Activated naive CD4-positive, alpha-beta T cell treated with anti-CD3 and anti-CD28 coated beads for 36 hours (primary cell): ENCODE results near the gene SPATA2. TPM values are rescaled to one million over a fixed set of nuclear protein-coding genes. Genes with fewer than 3 reads are reported as not detected.
A peak's percentile ranks its signal among the peaks of the same experiment; 100 is the strongest.

Experiments
- CTCF ChIA-PET: fragments of 350-600 bp; sonication (Branson Sonifier 250); formaldehyde crosslinking; loops from one replicate; lab custom pipeline; 2021; ENCODE audit warnings: antibody characterized with exemption; lab: Charles Lee
- DNase-seq: peaks from one replicate; pipeline ENCODE4 v3.0.0-alpha.2; 2020
- H3K27ac Mint-ChIP-seq: one replicate; pipeline ENCODE4 v1.8.0; 2021; ENCODE audit warnings: mild to moderate bottlenecking, mixed read lengths
- H3K27me3 Mint-ChIP-seq: one replicate; pipeline ENCODE4 v1.8.0; 2021; ENCODE audit warnings: low read depth, mixed read lengths
- H3K36me3 Mint-ChIP-seq: one replicate; pipeline ENCODE4 v1.8.0; 2021; ENCODE audit warnings: low read depth, mixed read lengths
- H3K4me1 Mint-ChIP-seq: one replicate; pipeline ENCODE4 v1.8.0; 2021; ENCODE audit warnings: low read depth, mixed read lengths
- H3K4me3 Mint-ChIP-seq: one replicate; pipeline ENCODE4 v1.8.0; 2021; ENCODE audit warnings: mild to moderate bottlenecking, moderate library complexity, mixed read lengths
- H3K9me3 Mint-ChIP-seq: one replicate; pipeline ENCODE4 v1.8.0; 2021; ENCODE audit warnings: mixed read lengths
- intact Hi-C: fragments of 100-400 bp; cut with micrococcal nuclease; formaldehyde crosslinking; loops from one replicate; pipeline ENCODE4 v1.15.1; 2023
- total RNA-seq, 2 experiments: library from RNA; stranded (reverse); gene quantifications; one replicate each; pipeline ENCODE4 v1.2.3, GENCODE V29; 2021

Gene SPATA2
- total RNA-seq, 2 experiments from 2014 or later: 6.6 to 7.3 TPM

DNA sequence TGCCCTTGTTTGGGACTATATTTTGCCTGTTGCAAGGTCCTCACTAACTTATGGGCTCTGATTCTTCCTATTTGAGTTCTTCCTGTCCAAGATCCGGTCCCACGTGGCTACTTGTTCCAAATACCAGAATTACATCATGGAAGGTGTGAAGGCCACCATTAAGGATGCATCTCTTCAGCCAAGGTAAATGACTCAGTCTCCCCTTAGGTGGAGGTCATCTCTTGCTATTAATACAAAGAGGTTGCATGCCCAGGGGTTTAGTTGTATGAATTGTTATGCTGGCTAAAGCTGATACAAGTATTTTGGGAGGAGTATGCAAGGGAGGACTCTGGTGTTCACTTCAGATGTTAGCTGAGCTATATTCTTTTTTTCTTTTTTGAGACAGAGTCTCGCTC, 30.0 kb upstream of the SPATA2 start:
- no peak overlapping the region for H3K4me3 Mint-ChIP-seq
- CTCF ChIA-PET: no interaction called here
- no peaks in the 10 kb centered on the region for H3K9me3 Mint-ChIP-seq
- intact Hi-C loops: no loop called here
- H3K4me1 Mint-ChIP-seq: peaks cover 18% of the 10 kb centered on the region
- H3K27ac Mint-ChIP-seq: no peak overlapping the region
- peaks cover 47% of the 10 kb centered on the region for H3K36me3 Mint-ChIP-seq
- DNase-seq: no peak
- no peaks in the 10 kb centered on the region for H3K27me3 Mint-ChIP-seq

DNA sequence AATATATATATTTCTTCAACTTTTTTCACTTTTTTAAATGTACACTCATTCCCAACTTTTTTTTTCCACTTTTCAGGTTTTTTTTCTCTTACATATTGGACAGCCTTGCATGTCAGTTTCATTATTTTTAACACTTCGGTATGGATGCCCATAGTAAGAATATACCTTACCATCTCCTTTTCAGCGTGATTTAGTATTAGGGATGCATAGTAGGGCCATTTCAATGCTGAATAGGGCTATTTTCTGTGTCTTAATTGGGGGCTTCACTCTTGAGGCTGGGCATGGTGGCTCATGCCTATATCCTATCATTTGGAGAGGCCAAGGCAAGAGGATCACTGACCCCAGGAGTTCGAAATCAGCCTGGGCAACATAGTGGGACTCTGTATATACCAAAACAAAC, 27.6 kb upstream of the SPATA2 start:
- intact Hi-C loops: no loop called here

DNA sequence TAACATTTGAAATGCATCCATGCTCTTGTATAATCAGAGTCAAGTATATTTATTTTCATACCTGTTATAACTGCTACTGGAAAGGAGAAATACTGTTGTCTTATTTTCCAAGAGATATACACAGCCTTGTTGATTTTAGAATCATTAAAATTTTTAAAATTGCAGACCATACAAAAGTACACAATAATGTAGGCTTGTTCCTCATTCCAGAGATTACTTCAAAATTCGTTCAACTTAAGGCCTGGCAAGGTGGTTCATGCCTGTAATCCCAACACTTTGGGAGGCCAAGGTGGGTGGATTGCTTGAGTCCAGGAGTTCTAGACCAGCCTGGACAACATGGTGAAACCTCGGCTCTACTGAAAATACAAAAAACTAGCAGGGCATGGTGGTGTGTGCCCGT, 27.0 kb upstream of the SPATA2 start:
- no peak overlapping the region for H3K27ac Mint-ChIP-seq

More for the DNA sequence above, 27.6 kb upstream of the SPATA2 start:
- Mint-ChIP-seq H3K36me3 (peaks cover 42% of the 10 kb centered on the region), H3K4me3 (no peak overlapping the region), H3K4me1 (peaks cover 30% of the 10 kb centered on the region), H3K27ac (no peak overlapping the region), H3K27me3 (no peaks in the 10 kb centered on the region), H3K9me3 (no peaks in the 10 kb centered on the region)
- DNase-seq: no peak
- CTCF ChIA-PET: interaction anchor here (0.8 to 1.1 kb wide), 2 partner anchors 35 to 128 kb away, joined by 3 to 4 read pairs; no protein-coding TSS in a partner anchor

DNA sequence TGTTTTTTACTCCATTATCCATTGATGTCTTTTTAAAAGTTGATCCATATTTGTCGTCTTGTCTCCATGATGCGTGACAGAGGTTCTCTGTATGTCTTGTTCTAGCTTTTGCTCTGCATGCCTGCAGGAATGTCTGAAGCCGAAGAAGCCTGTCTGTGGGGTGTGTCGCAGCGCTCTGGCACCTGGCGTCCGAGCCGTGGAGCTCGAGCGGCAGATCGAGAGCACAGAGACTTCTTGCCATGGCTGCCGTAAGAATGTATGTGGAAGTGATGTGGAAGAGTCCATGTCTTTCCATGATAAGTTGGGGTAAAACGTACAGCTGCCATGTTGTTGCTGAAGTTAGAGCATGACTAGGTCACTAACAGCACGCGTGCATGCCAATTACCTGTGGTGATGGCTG, 26.1 kb upstream of the SPATA2 start:
- no peaks in the 10 kb centered on the region for H3K27me3 Mint-ChIP-seq
- no peak overlapping the region for H3K27ac Mint-ChIP-seq
- intact Hi-C loops: no loop called here
- H3K4me1 Mint-ChIP-seq: peaks cover 39% of the 10 kb centered on the region
- H3K4me3 Mint-ChIP-seq: no peak overlapping the region
- H3K36me3 Mint-ChIP-seq: peaks cover 33% of the 10 kb centered on the region
- H3K9me3 Mint-ChIP-seq: no peaks in the 10 kb centered on the region
- CTCF ChIA-PET: interaction anchor here (0.6 kb wide), 1 partner anchor 354 kb away, joined by 3 read pairs; no protein-coding TSS in a partner anchor
- no peak for DNase-seq

More for the DNA sequence above, 27.0 kb upstream of the SPATA2 start:
- intact Hi-C loops: no loop called here
- CTCF ChIA-PET: no interaction called here
- Mint-ChIP-seq H3K36me3 (peaks cover 39% of the 10 kb centered on the region), H3K27me3 (no peaks in the 10 kb centered on the region), H3K9me3 (no peaks in the 10 kb centered on the region), H3K4me1 (peaks cover 35% of the 10 kb centered on the region), H3K4me3 (no peak overlapping the region)
- no peak for DNase-seq

DNA sequence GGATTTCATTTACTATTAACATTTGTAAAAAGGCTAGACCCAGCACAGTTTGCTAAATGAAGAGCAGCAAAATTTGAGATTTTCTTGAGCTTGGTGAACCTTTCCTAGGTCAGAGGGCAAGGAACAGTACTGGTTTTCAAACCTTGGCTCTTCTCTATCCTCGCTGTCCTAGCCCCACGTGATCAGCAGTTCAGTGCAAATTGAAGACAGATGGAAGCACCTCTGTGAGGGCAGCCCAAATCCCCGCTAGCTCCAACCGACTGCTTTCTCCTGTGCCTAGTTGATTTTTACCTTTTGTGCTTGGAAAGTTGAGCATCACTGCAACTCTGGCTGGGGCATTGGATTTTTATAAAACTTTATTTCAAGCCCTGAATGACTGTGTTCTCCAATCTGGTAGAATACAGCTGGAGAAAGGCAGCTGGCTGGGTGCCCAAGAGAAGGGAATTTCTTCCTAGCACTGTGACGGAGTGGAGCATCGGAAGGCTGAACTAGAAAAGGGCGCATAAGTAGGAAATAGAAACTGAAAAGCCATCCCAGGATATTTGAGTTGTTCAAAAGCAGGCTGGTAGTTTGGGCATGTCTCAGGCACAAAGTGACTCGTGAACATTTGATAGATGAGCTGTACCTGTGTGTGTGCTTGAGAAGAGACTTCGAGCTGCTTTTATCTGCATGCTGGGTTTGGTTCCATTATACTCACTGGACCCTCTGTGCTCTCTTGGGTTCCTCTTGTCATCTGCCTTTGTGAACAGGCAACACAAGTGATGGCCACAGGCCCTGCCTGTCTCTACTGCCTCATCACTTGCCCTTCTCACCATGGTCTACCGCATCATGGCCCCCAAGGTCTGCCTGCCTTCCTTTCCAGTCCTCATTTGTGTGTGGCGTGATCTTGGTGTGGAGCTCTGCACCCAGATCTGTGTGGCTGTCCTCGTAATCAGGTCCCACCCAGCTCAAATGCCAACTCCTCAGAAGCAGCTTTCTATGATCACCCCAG, 23.1 kb upstream of the SPATA2 start:
- H3K9me3 Mint-ChIP-seq: no peaks in the 10 kb centered on the region
- no peak overlapping the region for H3K4me3 Mint-ChIP-seq
- H3K36me3 Mint-ChIP-seq: peaks cover 19% of the 10 kb centered on the region
- no peaks in the 10 kb centered on the region for H3K27me3 Mint-ChIP-seq
- peak overlapping the region; percentile 65 for H3K27ac Mint-ChIP-seq
- no peak for DNase-seq
- intact Hi-C loops: no loop called here
- CTCF ChIA-PET: interaction anchor here (0.6 to 1.6 kb wide), 3 partner anchors 133 to 320 kb away, joined by 3 to 5 read pairs (median 4); no protein-coding TSS in a partner anchor
- peaks cover 49% of the 10 kb centered on the region for H3K4me1 Mint-ChIP-seq

DNA sequence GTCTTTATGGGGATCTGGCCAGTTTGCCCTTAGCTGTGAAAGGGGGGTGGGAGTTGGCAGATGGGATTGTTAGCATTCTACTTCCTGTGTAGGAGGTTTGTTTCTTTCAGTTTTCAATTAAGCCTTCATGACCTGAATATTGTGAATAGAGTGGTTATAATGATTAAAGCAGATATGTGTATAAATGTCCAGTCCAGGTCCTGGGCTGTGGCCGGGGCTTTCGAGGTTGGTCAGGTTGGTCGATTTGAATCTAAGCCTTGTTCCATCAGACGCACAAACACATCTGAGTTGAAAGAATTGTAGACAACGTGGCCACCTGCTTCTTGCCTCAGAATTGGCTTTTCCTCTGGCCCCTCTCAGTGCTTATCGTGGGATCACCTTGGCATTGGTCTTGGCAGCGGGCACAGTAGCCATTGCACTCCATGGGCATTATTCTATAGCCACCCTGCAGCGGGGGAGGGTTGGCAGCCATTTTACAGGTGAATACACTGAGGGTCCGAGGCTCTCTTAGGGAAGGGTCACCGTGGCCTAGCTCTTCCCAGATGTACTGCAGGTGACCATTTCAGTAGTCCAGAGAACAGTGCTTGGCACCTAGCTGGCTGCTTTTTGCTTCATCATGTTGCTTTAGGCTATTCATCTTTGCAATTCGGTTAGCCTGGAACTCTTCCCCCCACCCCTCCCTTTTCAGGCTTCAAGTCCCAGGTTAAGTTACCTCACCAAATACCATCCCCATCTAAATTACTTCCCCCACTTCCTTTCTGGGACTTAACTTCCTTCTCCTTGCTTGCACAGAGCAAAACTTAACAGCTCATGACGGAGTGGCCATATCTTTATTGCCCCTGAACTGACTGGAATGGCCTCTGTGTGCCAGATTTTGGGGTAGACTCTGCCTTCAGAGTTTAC, 21.9 kb upstream of the SPATA2 start:
- CTCF ChIA-PET: interaction anchor here (0.8 to 1.6 kb wide), 2 partner anchors 133 to 134 kb away, joined by 3 to 4 read pairs; no protein-coding TSS in a partner anchor
- no peak for DNase-seq
- intact Hi-C loops: no loop called here
- Mint-ChIP-seq H3K4me1 (peaks cover 49% of the 10 kb centered on the region), H3K4me3 (peak overlapping the region; percentile 96), H3K9me3 (no peaks in the 10 kb centered on the region), H3K36me3 (peaks cover 17% of the 10 kb centered on the region), H3K27me3 (no peaks in the 10 kb centered on the region), H3K27ac (peak overlapping the region; percentile 83)

DNA sequence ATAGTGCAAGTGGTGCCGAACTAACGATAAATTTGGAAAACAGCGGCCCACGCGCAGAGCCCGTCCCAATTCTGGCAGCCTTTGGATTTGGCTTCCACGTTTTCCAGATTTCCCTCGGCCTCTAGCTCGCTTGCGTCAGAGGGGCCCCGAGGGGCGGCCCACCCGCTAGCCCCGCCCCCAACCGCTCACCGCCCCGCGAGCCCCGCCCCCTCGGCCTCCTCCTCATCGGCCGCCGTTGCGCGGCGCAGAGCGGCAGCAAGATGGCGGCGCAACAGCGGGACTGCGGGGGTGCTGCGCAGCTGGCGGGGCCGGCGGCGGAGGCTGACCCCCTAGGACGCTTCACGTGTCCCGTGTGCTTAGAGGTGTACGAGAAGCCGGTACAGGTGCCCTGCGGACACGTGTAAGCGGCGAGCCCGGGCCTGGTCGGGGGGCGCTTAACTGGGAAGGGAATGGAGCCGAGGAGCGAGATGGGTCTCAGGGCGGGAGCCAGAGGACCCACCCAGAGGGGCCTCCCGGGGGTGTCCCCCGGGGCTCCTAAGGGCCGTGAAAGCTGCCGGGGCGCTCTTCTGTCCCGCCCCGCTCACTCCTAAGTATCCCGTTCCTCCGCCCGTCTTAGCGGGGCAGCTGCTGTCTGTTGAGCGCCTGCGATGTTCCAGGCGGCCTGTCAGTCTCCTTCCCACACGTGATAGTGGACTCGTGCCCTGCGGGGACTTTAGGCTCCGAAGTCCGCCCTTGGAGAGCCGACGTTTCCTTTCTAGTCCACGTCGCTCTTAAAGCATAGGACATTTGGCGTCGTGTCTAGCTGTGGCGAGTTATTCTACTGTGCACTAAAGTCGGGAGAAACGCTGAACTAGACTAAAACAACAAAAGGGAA, 21.1 kb upstream of the SPATA2 start, which contains the start of gene RNF114:
Gene RNF114 (plus strand): TSS at position 245 of the 874 bp plus-strand sequence. CDS start 16 bp downstream, at position 261.
- DNase-seq: peak; percentile 93
- no peaks in the 10 kb centered on the region for H3K27me3 Mint-ChIP-seq
- H3K4me3 Mint-ChIP-seq: peak within 1 kb of the TSS; percentile 96
- intact Hi-C loops: loop anchor here (1.0 kb wide), 2 partner anchors 21 to 230 kb away; partner anchors contain the start of gene SPATA2
- peaks cover 46% of the 10 kb centered on the region for H3K4me1 Mint-ChIP-seq
- CTCF ChIA-PET: interaction anchor here (0.8 to 1.2 kb wide), 2 partner anchors 23 to 134 kb away, joined by 3 to 5 read pairs; no protein-coding TSS in a partner anchor
- peaks cover 14% of the 10 kb centered on the region for H3K36me3 Mint-ChIP-seq
- peak within 1 kb of the TSS; percentile 83 for H3K27ac Mint-ChIP-seq
- H3K9me3 Mint-ChIP-seq: no peaks in the 10 kb centered on the region

DNA sequence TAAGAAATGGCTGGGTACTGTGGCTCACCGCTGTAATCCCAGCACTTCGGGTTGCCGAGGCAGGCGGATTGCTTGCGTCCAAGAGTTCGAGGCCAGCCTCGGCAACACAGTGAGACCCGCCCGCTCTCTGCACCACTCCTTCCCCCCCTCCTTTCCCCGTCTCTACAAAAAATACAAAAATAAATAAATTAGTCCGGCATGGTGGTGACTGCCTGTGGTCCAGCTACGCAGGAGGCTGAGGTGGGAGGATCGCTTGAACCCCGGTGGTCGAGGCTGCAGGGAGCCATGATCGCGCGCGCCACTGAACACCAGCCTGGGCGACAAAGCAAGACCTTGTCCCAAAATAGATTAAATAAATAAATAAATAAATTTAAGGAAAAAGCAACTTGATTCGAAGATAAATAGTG, 20.4 kb upstream of the SPATA2 start:
- CTCF ChIA-PET: interaction anchor here (1.2 kb wide), 1 partner anchor 23 kb away, joined by 5 read pairs; no protein-coding TSS in a partner anchor
- no peaks in the 10 kb centered on the region for H3K27me3 Mint-ChIP-seq
- no peak overlapping the region for H3K27ac Mint-ChIP-seq
- no peaks in the 10 kb centered on the region for H3K9me3 Mint-ChIP-seq
- no peak for DNase-seq
- peaks cover 8% of the 10 kb centered on the region for H3K36me3 Mint-ChIP-seq
- peaks cover 41% of the 10 kb centered on the region for H3K4me1 Mint-ChIP-seq
- H3K4me3 Mint-ChIP-seq: peak overlapping the region; percentile 96
- intact Hi-C loops: loop anchor here (1.0 kb wide), 2 partner anchors 20 to 231 kb away; partner anchors contain the start of gene SPATA2

DNA sequence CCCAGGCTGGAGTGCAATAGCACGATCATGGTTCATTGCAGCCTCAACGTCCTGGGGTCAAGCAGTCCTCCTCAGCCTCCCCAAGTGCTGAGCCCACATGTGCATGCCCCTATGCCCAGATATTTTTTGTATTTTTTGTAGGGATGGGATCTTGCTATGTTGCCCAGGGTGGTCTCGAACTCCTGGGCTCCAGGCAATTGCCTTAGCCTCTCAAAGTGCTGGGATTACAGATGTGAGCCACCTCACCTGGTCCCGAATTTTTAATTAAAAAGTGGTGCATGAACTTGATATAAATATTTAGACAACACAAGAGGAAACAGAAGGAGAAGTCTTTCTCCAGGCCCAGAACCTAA, 13.8 kb upstream of the SPATA2 start:
- CTCF ChIA-PET: interaction anchor here (0.7 to 1.0 kb wide), 2 partner anchors 13 to 182 kb away, joined by 3 to 4 read pairs; no protein-coding TSS in a partner anchor
- DNase-seq: no peak
- no peak overlapping the region for H3K27ac Mint-ChIP-seq
- no peaks in the 10 kb centered on the region for H3K36me3 Mint-ChIP-seq
- intact Hi-C loops: loop anchor here (2.0 kb wide), 2 partner anchors 40 to 388 kb away; no protein-coding TSS in a partner anchor
- H3K27me3 Mint-ChIP-seq: no peaks in the 10 kb centered on the region
- no peak overlapping the region for H3K4me3 Mint-ChIP-seq
- H3K4me1 Mint-ChIP-seq: peaks cover 7% of the 10 kb centered on the region
- H3K9me3 Mint-ChIP-seq: no peaks in the 10 kb centered on the region

GRCh38 chr20:49928411-49929141, 13.2 kb upstream of the SPATA2 start:
- Mint-ChIP-seq H3K9me3 (no peaks in the 10 kb centered on the region), H3K4me3 (no peak overlapping the region), H3K27ac (no peak overlapping the region), H3K27me3 (no peaks in the 10 kb centered on the region), H3K36me3 (no peaks in the 10 kb centered on the region), H3K4me1 (peaks cover 5% of the 10 kb centered on the region)
- peak; percentile 90 for DNase-seq
- CTCF ChIA-PET: interaction anchor here (1.0 kb wide), 2 partner anchors 12 to 142 kb away, joined by 3 to 4 read pairs; no protein-coding TSS in a partner anchor
- intact Hi-C loops: loop anchor here (1.0 to 2.0 kb wide), 3 partner anchors 40 to 388 kb away; no protein-coding TSS in a partner anchor
